Gastroesophageal sphincter (tissue), 3 donors: ENCODE results near the gene CCDC51.
A peak's percentile ranks its signal among the peaks of the same experiment; 100 is the strongest.

Experiments
- EP300 ChIP-seq: sonication (generic); formaldehyde crosslinking; IDR thresholded peaks from one replicate; pipeline ENCODE4 v1.6.1; 2017; ENCODE audit warnings: antibody characterized with exemption, mild to moderate bottlenecking
- POLR2A ChIP-seq, 2 donors: fragments of 450-650 bp; IDR thresholded peaks; one replicate each; pipeline ENCODE4 v1.6.1; 2017; ENCODE audit warnings: antibody characterized with exemption in 2 of 2, mild to moderate bottlenecking in 2 of 2, moderate library complexity in 1 of 2
- POLR2AphosphoS5 ChIP-seq: sonication (generic); formaldehyde crosslinking; IDR thresholded peaks from one replicate; pipeline ENCODE4 v1.6.1; 2017; ENCODE audit warnings: antibody characterized with exemption
- TF ChIP-seq, protein P1 (sequence below), 4 experiments: fragments of 200-600 bp in 2 of 4; fragments of 450-650 bp in 2 of 4; sonication (generic) in 1 of 4; IDR thresholded peaks; one replicate each; pipeline ENCODE4 v1.5.1; 2017 to 2019; ENCODE audit warnings: antibody characterized with exemption in 4 of 4, mild to moderate bottlenecking in 2 of 4, moderate library complexity in 2 of 4

DNA sequence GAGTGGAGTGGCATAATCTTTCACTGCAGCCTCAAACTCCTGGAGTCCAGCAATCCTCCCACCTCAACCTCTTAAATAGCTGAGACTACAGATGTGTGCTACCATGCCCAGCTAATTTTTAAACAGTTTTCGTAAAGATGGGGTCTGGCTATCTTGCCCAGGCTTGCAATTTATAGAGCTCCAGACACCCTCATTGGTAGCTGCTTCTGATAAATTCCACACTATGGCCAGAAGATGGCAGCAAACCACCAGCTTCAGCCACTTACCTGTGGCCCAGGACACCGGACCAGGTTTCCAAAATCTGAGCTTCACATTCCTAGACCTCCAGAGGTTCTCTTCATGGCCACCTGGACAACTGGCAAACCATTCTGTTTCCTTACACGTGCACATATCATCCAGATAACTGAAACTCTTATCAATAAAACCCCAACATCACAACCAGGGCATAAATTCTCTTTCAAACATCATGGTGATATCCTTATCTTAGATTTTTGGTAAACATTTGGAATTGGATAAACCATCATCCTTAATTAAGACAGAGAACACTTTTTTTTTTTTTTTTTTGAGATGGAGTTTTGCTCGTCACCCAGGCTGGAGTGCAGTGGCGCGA, 39.0 kb downstream of the CCDC51 start:
- TF ChIP-seq, protein P1, sequence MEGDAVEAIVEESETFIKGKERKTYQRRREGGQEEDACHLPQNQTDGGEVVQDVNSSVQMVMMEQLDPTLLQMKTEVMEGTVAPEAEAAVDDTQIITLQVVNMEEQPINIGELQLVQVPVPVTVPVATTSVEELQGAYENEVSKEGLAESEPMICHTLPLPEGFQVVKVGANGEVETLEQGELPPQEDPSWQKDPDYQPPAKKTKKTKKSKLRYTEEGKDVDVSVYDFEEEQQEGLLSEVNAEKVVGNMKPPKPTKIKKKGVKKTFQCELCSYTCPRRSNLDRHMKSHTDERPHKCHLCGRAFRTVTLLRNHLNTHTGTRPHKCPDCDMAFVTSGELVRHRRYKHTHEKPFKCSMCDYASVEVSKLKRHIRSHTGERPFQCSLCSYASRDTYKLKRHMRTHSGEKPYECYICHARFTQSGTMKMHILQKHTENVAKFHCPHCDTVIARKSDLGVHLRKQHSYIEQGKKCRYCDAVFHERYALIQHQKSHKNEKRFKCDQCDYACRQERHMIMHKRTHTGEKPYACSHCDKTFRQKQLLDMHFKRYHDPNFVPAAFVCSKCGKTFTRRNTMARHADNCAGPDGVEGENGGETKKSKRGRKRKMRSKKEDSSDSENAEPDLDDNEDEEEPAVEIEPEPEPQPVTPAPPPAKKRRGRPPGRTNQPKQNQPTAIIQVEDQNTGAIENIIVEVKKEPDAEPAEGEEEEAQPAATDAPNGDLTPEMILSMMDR (IDR thresholded peaks at IDR 0.05) = peak in 3 of 4 experiments; percentile 89 to 90 (median 89)
- no peak for TF ChIP-seq POLR2A (IDR thresholded peaks at IDR 0.05)
- no peak for TF ChIP-seq EP300
- no peak for TF ChIP-seq POLR2AphosphoS5
